Measurements from ENCODE around the gene GMDS.
A peak's percentile ranks its signal among the peaks of the same experiment; 100 is the strongest.

The GMDS gene

GRCh38 chr6:1862411-1862810 lies 383.0 kb downstream of the GMDS start:
- no peak for DNase-seq (ENCODE audit: low spot score)
- TF ChIP-seq, protein P1, sequence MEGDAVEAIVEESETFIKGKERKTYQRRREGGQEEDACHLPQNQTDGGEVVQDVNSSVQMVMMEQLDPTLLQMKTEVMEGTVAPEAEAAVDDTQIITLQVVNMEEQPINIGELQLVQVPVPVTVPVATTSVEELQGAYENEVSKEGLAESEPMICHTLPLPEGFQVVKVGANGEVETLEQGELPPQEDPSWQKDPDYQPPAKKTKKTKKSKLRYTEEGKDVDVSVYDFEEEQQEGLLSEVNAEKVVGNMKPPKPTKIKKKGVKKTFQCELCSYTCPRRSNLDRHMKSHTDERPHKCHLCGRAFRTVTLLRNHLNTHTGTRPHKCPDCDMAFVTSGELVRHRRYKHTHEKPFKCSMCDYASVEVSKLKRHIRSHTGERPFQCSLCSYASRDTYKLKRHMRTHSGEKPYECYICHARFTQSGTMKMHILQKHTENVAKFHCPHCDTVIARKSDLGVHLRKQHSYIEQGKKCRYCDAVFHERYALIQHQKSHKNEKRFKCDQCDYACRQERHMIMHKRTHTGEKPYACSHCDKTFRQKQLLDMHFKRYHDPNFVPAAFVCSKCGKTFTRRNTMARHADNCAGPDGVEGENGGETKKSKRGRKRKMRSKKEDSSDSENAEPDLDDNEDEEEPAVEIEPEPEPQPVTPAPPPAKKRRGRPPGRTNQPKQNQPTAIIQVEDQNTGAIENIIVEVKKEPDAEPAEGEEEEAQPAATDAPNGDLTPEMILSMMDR (IDR thresholded peaks at IDR 0.05; ENCODE audit: extremely low read depth, missing control alignments) = no peak

DNA sequence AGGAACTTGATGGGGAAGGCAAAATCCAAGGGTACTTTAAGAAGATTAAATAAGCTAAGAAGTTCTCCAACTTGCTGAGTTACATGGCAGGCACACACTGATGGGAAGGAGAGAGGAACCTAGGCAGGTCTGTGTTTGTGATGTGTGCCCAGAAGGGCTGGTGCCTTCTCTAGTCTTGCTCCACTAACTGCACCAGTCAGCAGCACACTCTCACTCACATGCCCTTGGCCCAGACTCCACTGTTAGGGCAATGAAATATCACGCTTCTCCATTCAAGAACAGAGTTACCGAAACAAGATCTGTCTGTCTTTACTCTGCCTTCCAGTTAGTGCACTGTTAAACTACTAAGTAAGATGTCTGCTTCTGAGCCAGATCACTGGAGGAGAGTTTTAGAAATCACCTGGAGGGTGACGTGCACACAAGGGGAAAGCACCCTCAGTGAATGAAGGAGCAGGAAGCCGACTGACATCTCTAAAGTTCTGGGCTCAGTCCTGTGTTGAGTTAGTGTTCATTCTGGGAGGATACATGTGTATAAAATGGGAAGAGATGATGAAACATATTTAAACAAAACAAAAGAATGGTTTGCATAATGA lies 384.6 kb downstream of the GMDS start:
- DNase-seq (ENCODE audit: low spot score) = peak; percentile 52
- TF ChIP-seq, protein P1 (IDR thresholded peaks at IDR 0.05; ENCODE audit: extremely low read depth, missing control alignments) = no peak

GRCh38 chr6:1858859-1859258 lies 386.5 kb downstream of the GMDS start:
- TF ChIP-seq, protein P1 (IDR thresholded peaks at IDR 0.05; ENCODE audit: extremely low read depth, missing control alignments) = no peak
- DNase-seq (ENCODE audit: low spot score) = no peak

DNA sequence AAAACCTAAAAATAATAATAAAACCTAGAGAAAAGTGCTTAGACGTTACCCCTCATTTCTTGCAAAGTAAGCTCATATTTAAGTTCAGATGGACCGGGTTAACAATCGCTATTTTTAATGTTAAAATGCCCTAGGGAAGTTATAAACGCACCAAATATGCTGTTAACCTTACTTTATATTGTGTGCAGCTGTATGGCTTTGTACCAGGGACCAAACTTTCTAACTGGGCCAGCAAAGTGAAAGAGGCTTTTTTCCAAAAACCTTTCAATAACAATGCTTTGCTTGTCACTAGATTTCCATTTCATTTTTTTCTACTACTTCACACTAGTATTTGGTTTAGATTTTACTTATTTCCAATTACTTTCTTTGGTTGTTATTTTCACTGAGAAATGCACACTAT lies 387.2 kb downstream of the GMDS start:
- no peak for DNase-seq (ENCODE audit: low spot score)
- TF ChIP-seq, protein P1 (IDR thresholded peaks at IDR 0.05; ENCODE audit: extremely low read depth, missing control alignments) = no peak

DNA sequence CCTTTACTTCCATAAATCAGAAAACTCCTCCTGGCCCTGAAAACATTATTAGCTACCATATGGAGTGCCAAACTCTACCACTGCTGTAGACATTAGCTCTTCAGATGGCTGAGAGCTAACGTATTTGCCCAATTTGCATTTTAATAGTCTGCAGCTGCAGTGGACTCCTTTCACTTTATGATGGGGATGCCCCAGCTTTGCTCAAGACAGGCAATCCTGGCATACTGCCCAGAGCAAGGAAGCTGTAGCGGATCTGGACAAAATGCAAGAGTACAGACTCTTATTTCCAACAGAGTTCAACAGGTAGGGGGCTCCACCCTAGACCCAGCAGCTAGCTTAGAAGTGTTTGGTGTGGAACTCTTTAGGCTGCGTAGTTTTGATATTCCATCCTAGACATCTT lies 389.0 kb downstream of the GMDS start:
- TF ChIP-seq, protein P1 (IDR thresholded peaks at IDR 0.05; ENCODE audit: extremely low read depth, missing control alignments) = no peak
- peak; percentile 59 for DNase-seq (ENCODE audit: low spot score)

DNA sequence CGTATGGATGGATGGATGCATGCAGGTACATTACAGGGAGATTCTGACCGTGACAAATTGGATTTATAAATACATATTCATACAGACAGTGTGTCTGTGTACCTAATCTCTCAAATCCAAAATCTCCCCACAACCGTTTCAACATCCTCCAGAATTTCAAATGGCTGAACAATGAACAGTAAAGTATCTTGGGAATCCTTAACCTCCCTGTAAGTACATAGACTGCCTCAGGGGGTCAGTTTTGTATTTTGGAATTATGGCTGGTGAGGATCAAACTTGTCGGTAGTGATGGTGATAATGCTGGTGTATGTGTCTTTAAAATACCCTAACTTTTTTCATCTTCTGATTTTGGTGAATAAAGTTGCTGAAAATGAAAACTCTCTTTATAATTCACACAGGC lies 389.5 kb downstream of the GMDS start:
- TF ChIP-seq, protein P1 (IDR thresholded peaks at IDR 0.05; ENCODE audit: extremely low read depth, missing control alignments) = no peak
- no peak for DNase-seq (ENCODE audit: low spot score)

GRCh38 chr6:1854296-1854695 lies 391.1 kb downstream of the GMDS start:
- TF ChIP-seq, protein P1 (IDR thresholded peaks at IDR 0.05; ENCODE audit: extremely low read depth, missing control alignments) = no peak
- no peak for DNase-seq (ENCODE audit: low spot score)

All from GM20000 (cell line).